ENCODE data around the gene CDK5RAP3. TPM values are rescaled to one million over a fixed set of nuclear protein-coding genes. Genes with fewer than 3 reads are reported as not detected.

The CDK5RAP3 gene
- total and polyA plus RNA-seq, 2 donors (not counting 1 experiment from before 2014, with no cell fraction given), result 58.1 to 118 TPM

GRCh38 chr17:47962901-47963300 is 8.0 kb upstream of the CDK5RAP3 start:
- H3K27ac ChIP-seq (ENCODE audit: insufficient read depth, low read length), result no peak overlapping the region
- H3K4me1 ChIP-seq (ENCODE audit: control insufficient read depth, extremely low read depth, insufficient read depth, low read length), result peaks cover 6% of the 10 kb centered on the region
- peaks cover 12% of the 10 kb centered on the region for H3K27me3 ChIP-seq (ENCODE audit: control insufficient read depth, insufficient read depth, low read length)
- TF ChIP-seq CTCF (conservative IDR thresholded peaks at IDR 0.05 in 1 of 2, IDR thresholded peaks at IDR 0.05 in 1 of 2; ENCODE audit: low read depth in 1 of 2, low read length in 2 of 2), result no peak
- no peak for TF ChIP-seq EZH2 (IDR thresholded peaks at IDR 0.05; ENCODE audit: low read length, missing control alignments)
- no peak overlapping the region for H3K4me2 ChIP-seq (ENCODE audit: extremely low read depth, insufficient read depth, low read length)
- no peaks in the 10 kb centered on the region for H3K79me2 ChIP-seq (ENCODE audit: control insufficient read depth, insufficient read depth, low read length)
- no peak overlapping the region for H3K4me3 ChIP-seq (replicated peaks in 1 of 4; ENCODE audit: control extremely low read depth in 1 of 4, insufficient read depth in 1 of 4, low read depth in 3 of 4, low read length in 4 of 4)
- H2AFZ ChIP-seq (ENCODE audit: low read length), result no peak overlapping the region
- no peaks in the 10 kb centered on the region for H4K20me1 ChIP-seq (ENCODE audit: control insufficient read depth, extremely low read depth, insufficient read depth, low read length)
- H3K9me3 ChIP-seq (ENCODE audit: control insufficient read depth, insufficient read depth, low read depth, low read length), result no peaks in the 10 kb centered on the region
- no peak for DNase-seq (ENCODE audit: low read depth in 2 of 2)
- no peak overlapping the region for H3K9ac ChIP-seq (ENCODE audit: insufficient read depth, low read length)
- H3K36me3 ChIP-seq (ENCODE audit: control insufficient read depth, insufficient read depth, low read length), result no peaks in the 10 kb centered on the region

GRCh38 chr17:47964856-47965255 is 6.1 kb upstream of the CDK5RAP3 start:
- DNase-seq (ENCODE audit: low read depth in 2 of 2), result no peak
- no peaks in the 10 kb centered on the region for H3K9me3 ChIP-seq (ENCODE audit: control insufficient read depth, insufficient read depth, low read depth, low read length)
- no peak overlapping the region for H2AFZ ChIP-seq (ENCODE audit: low read length)
- TF ChIP-seq CTCF (conservative IDR thresholded peaks at IDR 0.05 in 1 of 2, IDR thresholded peaks at IDR 0.05 in 1 of 2; ENCODE audit: low read depth in 1 of 2, low read length in 2 of 2) (no peak), EZH2 (IDR thresholded peaks at IDR 0.05; ENCODE audit: low read length, missing control alignments) (no peak)
- no peaks in the 10 kb centered on the region for H4K20me1 ChIP-seq (ENCODE audit: control insufficient read depth, extremely low read depth, insufficient read depth, low read length)
- no peak overlapping the region for H3K4me3 ChIP-seq (replicated peaks in 1 of 4; ENCODE audit: control extremely low read depth in 1 of 4, insufficient read depth in 1 of 4, low read depth in 3 of 4, low read length in 4 of 4)
- no peak overlapping the region for H3K27ac ChIP-seq (ENCODE audit: insufficient read depth, low read length)
- no peaks in the 10 kb centered on the region for H3K79me2 ChIP-seq (ENCODE audit: control insufficient read depth, insufficient read depth, low read length)
- no peak overlapping the region for H3K4me2 ChIP-seq (ENCODE audit: extremely low read depth, insufficient read depth, low read length)
- H3K36me3 ChIP-seq (ENCODE audit: control insufficient read depth, insufficient read depth, low read length), result no peaks in the 10 kb centered on the region
- H3K27me3 ChIP-seq (ENCODE audit: control insufficient read depth, insufficient read depth, low read length), result peaks cover 7% of the 10 kb centered on the region
- H3K9ac ChIP-seq (ENCODE audit: insufficient read depth, low read length), result no peak overlapping the region
- H3K4me1 ChIP-seq (ENCODE audit: control insufficient read depth, extremely low read depth, insufficient read depth, low read length), result peaks cover 6% of the 10 kb centered on the region

GRCh38 chr17:47966079-47966519 is 4.8 kb upstream of the CDK5RAP3 start:
- peaks cover 6% of the 10 kb centered on the region for H3K4me1 ChIP-seq (ENCODE audit: control insufficient read depth, extremely low read depth, insufficient read depth, low read length)
- H3K9ac ChIP-seq (ENCODE audit: insufficient read depth, low read length), result no peak overlapping the region
- no peaks in the 10 kb centered on the region for H3K9me3 ChIP-seq (ENCODE audit: control insufficient read depth, insufficient read depth, low read depth, low read length)
- no peaks in the 10 kb centered on the region for H4K20me1 ChIP-seq (ENCODE audit: control insufficient read depth, extremely low read depth, insufficient read depth, low read length)
- H3K27ac ChIP-seq (ENCODE audit: insufficient read depth, low read length), result no peak overlapping the region
- peaks cover 4% of the 10 kb centered on the region for H3K27me3 ChIP-seq (ENCODE audit: control insufficient read depth, insufficient read depth, low read length)
- no peak overlapping the region for H3K4me3 ChIP-seq (replicated peaks in 1 of 4; ENCODE audit: control extremely low read depth in 1 of 4, insufficient read depth in 1 of 4, low read depth in 3 of 4, low read length in 4 of 4)
- DNase-seq (ENCODE audit: low read depth in 2 of 2), result no peak
- TF ChIP-seq CTCF (conservative IDR thresholded peaks at IDR 0.05 in 1 of 2, IDR thresholded peaks at IDR 0.05 in 1 of 2; ENCODE audit: low read depth in 1 of 2, low read length in 2 of 2) (no peak), EZH2 (IDR thresholded peaks at IDR 0.05; ENCODE audit: low read length, missing control alignments) (no peak)
- no peak overlapping the region for H2AFZ ChIP-seq (ENCODE audit: low read length)
- no peaks in the 10 kb centered on the region for H3K79me2 ChIP-seq (ENCODE audit: control insufficient read depth, insufficient read depth, low read length)
- H3K36me3 ChIP-seq (ENCODE audit: control insufficient read depth, insufficient read depth, low read length), result no peaks in the 10 kb centered on the region
- H3K4me2 ChIP-seq (ENCODE audit: extremely low read depth, insufficient read depth, low read length), result no peak overlapping the region
